ENCODE results near the gene GPS1. TPM values are rescaled to one million over a fixed set of nuclear protein-coding genes. Genes with fewer than 3 reads are reported as not detected.
A peak's percentile ranks its signal among the peaks of the same experiment; 100 is the strongest.

GPS1 gene
- total and polyA plus RNA-seq, 2 donors (not counting 1 experiment from before 2014, with no cell fraction given) = 80.5 to 124 TPM

GRCh38 chr17:82063424-82064415 is 12.0 kb downstream of the GPS1 start:
- Histone ChIP-seq H3K4me3 (ENCODE audit: control extremely low read depth in 1 of 5, extremely low read depth in 1 of 5, insufficient read depth in 1 of 5, low read depth in 2 of 5, low read length in 4 of 5) (peak overlapping the region in 1 of 5 experiments; percentile 76), H3K9me3 (ENCODE audit: control extremely low read depth in 1 of 3, control insufficient read depth in 2 of 3, insufficient read depth in 1 of 3, low read length in 2 of 3) (no peaks in the 10 kb centered on the region), H3K27ac (ENCODE audit: low read length in 2 of 2) (no peak overlapping the region), H3K36me3 (replicated peaks in 1 of 2; ENCODE audit: control extremely low read depth in 1 of 2, control insufficient read depth in 1 of 2, extremely low read depth in 1 of 2, insufficient read depth in 2 of 2, low read length in 1 of 2) (peaks cover 0 to 29% of the 10 kb centered on the region in 2 experiments), H2AFZ (ENCODE audit: insufficient read depth, low read depth, low read length, poor library complexity, severe bottlenecking) (no peak overlapping the region), H3K79me2 (ENCODE audit: control insufficient read depth, insufficient read depth, low read length) (peaks cover 12% of the 10 kb centered on the region), H3K4me2 (replicated peaks; ENCODE audit: low read depth, low read length, poor library complexity, severe bottlenecking) (peak overlapping the region; percentile 85), H3K27me3 (replicated peaks in 1 of 4; ENCODE audit: control extremely low read depth in 1 of 4, control insufficient read depth in 3 of 4, insufficient read depth in 4 of 4, low read length in 3 of 4) (no peaks in the 10 kb centered on the region), H3K4me1 (ENCODE audit: control insufficient read depth in 2 of 2, insufficient read depth in 2 of 2, low read length in 2 of 2) (peaks cover 16 to 26% of the 10 kb centered on the region in 2 donors), H3K9ac (ENCODE audit: low read length) (no peak overlapping the region), H4K20me1 (ENCODE audit: control insufficient read depth, insufficient read depth, low read length, poor library complexity, severe bottlenecking) (peaks cover 8% of the 10 kb centered on the region)
- Mint-ChIP-seq H3K4me3 (peak overlapping the region; percentile 69), H3K4me1 (peaks cover 15% of the 10 kb centered on the region), H3K27ac (peak overlapping the region; percentile 53), H3K27me3 (no peaks in the 10 kb centered on the region), H3K9me3 (ENCODE audit: insufficient read depth) (no peaks in the 10 kb centered on the region)
- POLR2A ChIA-PET = interaction anchor here (0.6 kb wide), 1 partner anchor 11 kb away, joined by 3 read pairs; no protein-coding TSS in a partner anchor
- CTCF ChIA-PET = interaction anchor here (1.1 kb wide), 1 partner anchor 26 kb away, joined by 4 read pairs; the partner anchor contains the start of gene DCXR
- WGBS (ENCODE audit: insufficient coverage) = 94% methylated on average over 18 of the region's 20 CpGs
- TF ChIP-seq CTCF (IDR thresholded peaks at IDR 0.05) (no peak), EZH2 (IDR thresholded peaks at IDR 0.05; ENCODE audit: borderline replicate concordance, insufficient read depth, low read depth, low read length, poor library complexity, severe bottlenecking) (no peak)
- ATAC-seq (ENCODE audit: low read depth) (no peak), DNase-seq (no peak)
- intact Hi-C loops (cut with micrococcal nuclease) = no loop called here
